ENCODE data around the gene GRIA1. TPM values are rescaled to one million over a fixed set of nuclear protein-coding genes. Genes with fewer than 3 reads are reported as not detected.

Gene GRIA1
- polyA plus RNA-seq, 4 donors: 0.03 to 0.04 TPM; not detected in 2

GRCh38 chr5:153813901-153814300 is 323.4 kb downstream of the GRIA1 start:
- WGBS, 3 donors: 52 to 71% (median 65%) methylated on average over 4 of the region's 4 CpGs
- H3K9me3 ChIP-seq (ENCODE audit: control insufficient read depth in 2 of 2, insufficient read depth in 1 of 2, low read depth in 1 of 2, low read length in 1 of 2): peaks cover 0 to 2% of the 10 kb centered on the region in 2 donors
- no peak for FAIRE-seq

DNA sequence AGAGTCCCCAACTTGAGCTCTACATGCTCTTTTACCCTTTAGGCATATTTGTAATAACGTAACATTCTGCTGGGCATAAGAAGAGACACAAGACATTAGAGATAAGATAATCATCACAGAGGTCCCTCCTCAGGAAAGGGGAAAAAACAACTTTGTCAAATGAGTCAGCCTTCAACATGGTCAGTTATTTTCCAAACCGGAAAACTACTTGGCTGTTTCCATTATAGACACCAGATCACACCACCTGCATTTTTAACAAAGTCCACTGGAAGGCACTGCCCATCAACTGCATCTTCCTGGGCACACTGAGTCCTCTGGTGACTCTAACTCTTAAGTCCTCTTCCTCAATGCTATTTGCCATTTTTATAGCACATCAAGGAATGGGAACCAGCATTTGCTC is 326.4 kb downstream of the GRIA1 start:
- H3K36me3 ChIP-seq (ENCODE audit: control insufficient read depth in 3 of 3, insufficient read depth in 2 of 3, low read depth in 1 of 3, low read length in 3 of 3): no peaks in the 10 kb centered on the region
- FAIRE-seq (no peak), DNase-seq (no peak)
- H3K27me3 ChIP-seq (ENCODE audit: control insufficient read depth in 3 of 3, insufficient read depth in 3 of 3, low read length in 3 of 3): peaks cover 0 to 2% (median 0%) of the 10 kb centered on the region in 3 donors
- H3K4me1 ChIP-seq (ENCODE audit: control insufficient read depth in 3 of 3, insufficient read depth in 2 of 3, low read depth in 1 of 3, low read length in 2 of 3): no peaks in the 10 kb centered on the region
- H3K27ac ChIP-seq (ENCODE audit: low read depth in 1 of 3, low read length in 2 of 3): no peak overlapping the region
- no peaks in the 10 kb centered on the region for H3K9me3 ChIP-seq (ENCODE audit: control insufficient read depth in 2 of 2, insufficient read depth in 1 of 2, low read depth in 1 of 2, low read length in 1 of 2)
- 71 to 81% (median 72%) methylated on average over 2 of the region's 2 CpGs for WGBS, 3 donors
- H3K4me3 ChIP-seq (ENCODE audit: low read depth in 1 of 3, low read length in 3 of 3): no peak overlapping the region

More at GRCh38 chr5:153813901-153814300, 323.4 kb downstream of the GRIA1 start:
- DNase-seq: no peak
- Histone ChIP-seq H3K4me1 (ENCODE audit: control insufficient read depth in 3 of 3, insufficient read depth in 2 of 3, low read depth in 1 of 3, low read length in 2 of 3) (no peaks in the 10 kb centered on the region), H3K4me3 (ENCODE audit: low read depth in 1 of 3, low read length in 3 of 3) (no peak overlapping the region), H3K27ac (ENCODE audit: low read depth in 1 of 3, low read length in 2 of 3) (no peak overlapping the region), H3K36me3 (ENCODE audit: control insufficient read depth in 3 of 3, insufficient read depth in 2 of 3, low read depth in 1 of 3, low read length in 3 of 3) (no peaks in the 10 kb centered on the region), H3K27me3 (ENCODE audit: control insufficient read depth in 3 of 3, insufficient read depth in 3 of 3, low read length in 3 of 3) (peaks cover 0 to 2% (median 0%) of the 10 kb centered on the region in 3 donors)

GRCh38 chr5:153818626-153819025 is 328.2 kb downstream of the GRIA1 start:
- no peaks in the 10 kb centered on the region for H3K4me1 ChIP-seq (ENCODE audit: control insufficient read depth in 3 of 3, insufficient read depth in 2 of 3, low read depth in 1 of 3, low read length in 2 of 3)
- no peak overlapping the region for H3K27ac ChIP-seq (ENCODE audit: low read depth in 1 of 3, low read length in 2 of 3)
- H3K9me3 ChIP-seq (ENCODE audit: control insufficient read depth in 2 of 2, insufficient read depth in 1 of 2, low read depth in 1 of 2, low read length in 1 of 2): no peaks in the 10 kb centered on the region
- FAIRE-seq (no peak), DNase-seq (no peak)
- no peaks in the 10 kb centered on the region for H3K36me3 ChIP-seq (ENCODE audit: control insufficient read depth in 3 of 3, insufficient read depth in 2 of 3, low read depth in 1 of 3, low read length in 3 of 3)
- peaks cover 0 to 2% (median 0%) of the 10 kb centered on the region in 3 donors for H3K27me3 ChIP-seq (ENCODE audit: control insufficient read depth in 3 of 3, insufficient read depth in 3 of 3, low read length in 3 of 3)
- WGBS, 3 donors: 86 to 90% (median 88%) methylated on average over 2 of the region's 2 CpGs
- no peak overlapping the region for H3K4me3 ChIP-seq (ENCODE audit: low read depth in 1 of 3, low read length in 3 of 3)

DNA sequence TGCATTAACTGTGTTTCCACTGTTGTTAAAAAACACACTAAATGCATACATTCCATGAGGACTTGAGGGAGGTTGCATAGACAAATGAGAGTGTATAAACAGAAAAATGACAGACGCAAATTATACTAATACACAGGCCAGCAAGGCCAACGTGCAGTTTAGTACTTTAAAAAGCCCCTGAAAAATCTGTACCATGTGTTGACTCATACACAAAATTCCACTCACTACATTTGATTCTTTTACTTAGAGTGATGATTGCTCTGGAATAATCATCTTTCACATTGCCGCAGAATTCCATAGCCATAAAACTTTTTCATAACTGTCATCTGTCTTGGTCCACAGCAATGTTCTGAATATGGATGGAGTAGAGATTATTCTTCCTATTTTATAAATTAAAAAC is 332.6 kb downstream of the GRIA1 start:
- FAIRE-seq (no peak), DNase-seq (no peak)
- Histone ChIP-seq H3K27me3 (ENCODE audit: control insufficient read depth in 3 of 3, insufficient read depth in 3 of 3, low read length in 3 of 3) (no peaks in the 10 kb centered on the region), H3K27ac (ENCODE audit: low read depth in 1 of 3, low read length in 2 of 3) (no peak overlapping the region), H3K36me3 (ENCODE audit: control insufficient read depth in 3 of 3, insufficient read depth in 2 of 3, low read depth in 1 of 3, low read length in 3 of 3) (no peaks in the 10 kb centered on the region), H3K4me1 (ENCODE audit: control insufficient read depth in 3 of 3, insufficient read depth in 2 of 3, low read depth in 1 of 3, low read length in 2 of 3) (no peaks in the 10 kb centered on the region), H3K4me3 (ENCODE audit: low read depth in 1 of 3, low read length in 3 of 3) (no peak overlapping the region), H3K9me3 (ENCODE audit: control insufficient read depth in 2 of 2, insufficient read depth in 1 of 2, low read depth in 1 of 2, low read length in 1 of 2) (no peaks in the 10 kb centered on the region)
- 35 to 56% (median 53%) methylated on average over 3 of the region's 3 CpGs for WGBS, 3 donors

- H3K36me3 ChIP-seq (ENCODE audit: control insufficient read depth in 3 of 3, insufficient read depth in 2 of 3, low read depth in 1 of 3, low read length in 3 of 3): no peaks in the 10 kb centered on the region
- WGBS, 3 donors: 36 to 54% (median 40%) methylated on average over 6 of the region's 6 CpGs
- H3K27me3 ChIP-seq (ENCODE audit: control insufficient read depth in 3 of 3, insufficient read depth in 3 of 3, low read length in 3 of 3): no peaks in the 10 kb centered on the region
- DNase-seq (no peak), FAIRE-seq (no peak)
- no peak overlapping the region for H3K4me3 ChIP-seq (ENCODE audit: low read depth in 1 of 3, low read length in 3 of 3)
- H3K4me1 ChIP-seq (ENCODE audit: control insufficient read depth in 3 of 3, insufficient read depth in 2 of 3, low read depth in 1 of 3, low read length in 2 of 3): no peaks in the 10 kb centered on the region
- H3K27ac ChIP-seq (ENCODE audit: low read depth in 1 of 3, low read length in 2 of 3): no peak overlapping the region
- H3K9me3 ChIP-seq (ENCODE audit: control insufficient read depth in 2 of 2, insufficient read depth in 1 of 2, low read depth in 1 of 2, low read length in 1 of 2): no peaks in the 10 kb centered on the region
Measured at GRCh38 chr5:153824909-153825308, 334.4 kb downstream of the GRIA1 start.

GRCh38 chr5:153827397-153827796 is 336.9 kb downstream of the GRIA1 start:
- no peaks in the 10 kb centered on the region for H3K4me1 ChIP-seq (ENCODE audit: control insufficient read depth in 3 of 3, insufficient read depth in 2 of 3, low read depth in 1 of 3, low read length in 2 of 3)

GRCh38 chr5:153829510-153830065 is 339.1 kb downstream of the GRIA1 start:
- H3K27me3 ChIP-seq (ENCODE audit: control insufficient read depth in 3 of 3, insufficient read depth in 3 of 3, low read length in 3 of 3): no peaks in the 10 kb centered on the region
- no peak overlapping the region for H3K4me3 ChIP-seq (ENCODE audit: low read depth in 1 of 3, low read length in 3 of 3)
- no peaks in the 10 kb centered on the region for H3K9me3 ChIP-seq (ENCODE audit: control insufficient read depth in 2 of 2, insufficient read depth in 1 of 2, low read depth in 1 of 2, low read length in 1 of 2)
- no peak for DNase-seq
- WGBS, 3 donors: 68 to 71% (median 71%) methylated on average over 8 of the region's 8 CpGs
- FAIRE-seq: no peak
- H3K4me1 ChIP-seq (ENCODE audit: control insufficient read depth in 3 of 3, insufficient read depth in 2 of 3, low read depth in 1 of 3, low read length in 2 of 3): no peaks in the 10 kb centered on the region
- no peak overlapping the region for H3K27ac ChIP-seq (ENCODE audit: low read depth in 1 of 3, low read length in 2 of 3)
- no peaks in the 10 kb centered on the region for H3K36me3 ChIP-seq (ENCODE audit: control insufficient read depth in 3 of 3, insufficient read depth in 2 of 3, low read depth in 1 of 3, low read length in 3 of 3)

More at GRCh38 chr5:153827397-153827796, 336.9 kb downstream of the GRIA1 start:
- Histone ChIP-seq H3K27ac (ENCODE audit: low read depth in 1 of 3, low read length in 2 of 3) (no peak overlapping the region), H3K36me3 (ENCODE audit: control insufficient read depth in 3 of 3, insufficient read depth in 2 of 3, low read depth in 1 of 3, low read length in 3 of 3) (no peaks in the 10 kb centered on the region), H3K9me3 (ENCODE audit: control insufficient read depth in 2 of 2, insufficient read depth in 1 of 2, low read depth in 1 of 2, low read length in 1 of 2) (no peaks in the 10 kb centered on the region), H3K4me3 (ENCODE audit: low read depth in 1 of 3, low read length in 3 of 3) (no peak overlapping the region), H3K27me3 (ENCODE audit: control insufficient read depth in 3 of 3, insufficient read depth in 3 of 3, low read length in 3 of 3) (no peaks in the 10 kb centered on the region)
- no peak for DNase-seq
- FAIRE-seq: no peak
- WGBS, 3 donors: 65 to 76% (median 69%) methylated on average over 4 of the region's 4 CpGs

GRCh38 chr5:153831973-153832372 is 341.5 kb downstream of the GRIA1 start:
- 44 to 66% (median 50%) methylated on average over 2 of the region's 2 CpGs for WGBS, 3 donors
- FAIRE-seq: no peak
- no peaks in the 10 kb centered on the region for H3K36me3 ChIP-seq (ENCODE audit: control insufficient read depth in 3 of 3, insufficient read depth in 2 of 3, low read depth in 1 of 3, low read length in 3 of 3)
- DNase-seq: peak; percentile 6 to 15
- H3K4me3 ChIP-seq (ENCODE audit: low read depth in 1 of 3, low read length in 3 of 3): no peak overlapping the region
- no peak overlapping the region for H3K27ac ChIP-seq (ENCODE audit: low read depth in 1 of 3, low read length in 2 of 3)
- H3K9me3 ChIP-seq (ENCODE audit: control insufficient read depth in 2 of 2, insufficient read depth in 1 of 2, low read depth in 1 of 2, low read length in 1 of 2): no peaks in the 10 kb centered on the region
- H3K4me1 ChIP-seq (ENCODE audit: control insufficient read depth in 3 of 3, insufficient read depth in 2 of 3, low read depth in 1 of 3, low read length in 2 of 3): no peaks in the 10 kb centered on the region
- no peaks in the 10 kb centered on the region for H3K27me3 ChIP-seq (ENCODE audit: control insufficient read depth in 3 of 3, insufficient read depth in 3 of 3, low read length in 3 of 3)

GRCh38 chr5:153835891-153836515 is 345.5 kb downstream of the GRIA1 start:
- WGBS, 3 donors: 79 to 82% (median 81%) methylated on average over 4 of the region's 4 CpGs
- Histone ChIP-seq H3K27ac (ENCODE audit: low read depth in 1 of 3, low read length in 2 of 3) (no peak overlapping the region), H3K4me3 (ENCODE audit: low read depth in 1 of 3, low read length in 3 of 3) (no peak overlapping the region)

More at GRCh38 chr5:153835891-153836515, 345.5 kb downstream of the GRIA1 start:
- H3K27me3 ChIP-seq (ENCODE audit: control insufficient read depth in 3 of 3, insufficient read depth in 3 of 3, low read length in 3 of 3): no peaks in the 10 kb centered on the region
- no peak for DNase-seq
- H3K4me1 ChIP-seq (ENCODE audit: control insufficient read depth in 3 of 3, insufficient read depth in 2 of 3, low read depth in 1 of 3, low read length in 2 of 3): no peaks in the 10 kb centered on the region
- no peaks in the 10 kb centered on the region for H3K9me3 ChIP-seq (ENCODE audit: control insufficient read depth in 2 of 2, insufficient read depth in 1 of 2, low read depth in 1 of 2, low read length in 1 of 2)
- no peak for FAIRE-seq
- no peaks in the 10 kb centered on the region for H3K36me3 ChIP-seq (ENCODE audit: control insufficient read depth in 3 of 3, insufficient read depth in 2 of 3, low read depth in 1 of 3, low read length in 3 of 3)

Data from small intestine (tissue), 7 donors.